D721Med (cell line): ENCODE measurements around the gene ARRDC1.

ENCODE experiments used
- DNase-seq: peaks from one replicate; pipeline ENCODE4 v3.0.0; 2011; ENCODE audit warnings: low spot score; ENCODE audit not compliant: insufficient read length
- FAIRE-seq: peaks from 2 replicates; lab custom pipeline; 2011; peaks lifted over from hg19 to GRCh38; lab: Jason Lieb, UNC
- CTCF ChIP-seq: IDR thresholded peaks from 2 replicates; pipeline ENCODE4 v1.5.1; 2012; ENCODE audit warnings: mild to moderate bottlenecking, control low read depth; ENCODE audit not compliant: insufficient read depth; ENCODE audit errors: missing control alignments

Gene ARRDC1

DNA sequence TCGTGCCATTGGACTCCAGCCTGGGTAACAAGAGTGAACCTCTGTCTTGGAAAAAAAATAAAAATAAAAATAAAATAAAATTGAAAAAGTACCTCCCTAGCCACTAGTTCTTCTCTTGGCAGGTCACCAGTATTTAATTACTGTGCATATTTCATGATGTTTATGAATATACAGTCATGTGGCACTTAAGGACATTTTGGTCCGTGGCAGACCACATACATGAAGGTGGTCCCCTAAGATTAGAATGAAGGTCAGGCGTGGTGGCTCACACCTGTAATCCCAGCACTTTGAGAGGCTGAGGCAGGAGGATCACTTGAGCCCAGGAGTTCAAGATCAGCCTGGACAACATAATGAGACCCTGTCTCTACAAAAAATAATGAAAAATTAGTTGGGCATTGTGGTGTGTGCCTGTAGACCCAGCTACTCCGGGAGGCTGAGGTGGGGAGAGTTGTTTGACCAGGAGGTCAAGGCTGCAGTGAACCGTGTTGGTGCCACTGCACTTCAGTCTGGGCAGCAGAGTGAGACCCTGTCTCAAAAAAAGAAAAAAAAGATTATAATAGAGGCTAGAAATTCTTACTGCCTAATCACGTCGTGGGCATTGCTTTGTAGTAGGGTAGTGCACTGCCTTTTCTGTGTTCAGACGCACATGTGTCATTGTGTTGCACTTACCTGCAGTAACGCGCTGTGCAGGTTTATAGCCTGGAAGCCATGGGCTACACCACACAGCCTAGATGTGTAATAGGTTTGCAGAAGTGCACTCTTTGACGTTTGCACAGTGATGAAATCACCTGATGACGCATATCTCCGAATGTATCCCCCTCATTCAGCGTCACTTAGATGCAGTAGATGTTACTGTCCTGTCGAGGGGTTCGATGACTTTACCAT is 26.1 kb downstream of the ARRDC1 start:
- DNase-seq (no peak), FAIRE-seq (no peak)
- TF ChIP-seq CTCF: no peak

GRCh38 chr9:137632230-137633161 is 27.0 kb downstream of the ARRDC1 start:
- no peak for TF ChIP-seq CTCF
- DNase-seq: no peak
- FAIRE-seq: no peak

GRCh38 chr9:137634016-137634415 is 28.5 kb downstream of the ARRDC1 start:
- FAIRE-seq (no peak), DNase-seq (no peak)
- no peak for TF ChIP-seq CTCF

GRCh38 chr9:137638680-137639079 is 33.2 kb downstream of the ARRDC1 start:
- DNase-seq (no peak), FAIRE-seq (no peak)
- TF ChIP-seq CTCF: no peak

GRCh38 chr9:137639303-137640051 is 34.0 kb downstream of the ARRDC1 start:
- no peak for TF ChIP-seq CTCF
- no peak for FAIRE-seq
- no peak for DNase-seq

- TF ChIP-seq CTCF: no peak
- no peak for FAIRE-seq
- no peak for DNase-seq
Measured at GRCh38 chr9:137640862-137641261, 35.4 kb downstream of the ARRDC1 start.
